NCI-H2107 treated with DMSO at 0.1 percent for 48 hours (cell line): ENCODE data around the gene RCC1.
"Not testable (repeated sequence)": the region's sequence is repeated elsewhere in the genome, so short reads cannot be mapped to it uniquely, and the experiment has no call there.

Experiments used
- DNase-seq: peaks from one replicate; lab custom pipeline; 2025; ENCODE audit not compliant: unreplicated experiment; lab: John Stamatoyannopoulos, UW

RCC1 gene, protein sequence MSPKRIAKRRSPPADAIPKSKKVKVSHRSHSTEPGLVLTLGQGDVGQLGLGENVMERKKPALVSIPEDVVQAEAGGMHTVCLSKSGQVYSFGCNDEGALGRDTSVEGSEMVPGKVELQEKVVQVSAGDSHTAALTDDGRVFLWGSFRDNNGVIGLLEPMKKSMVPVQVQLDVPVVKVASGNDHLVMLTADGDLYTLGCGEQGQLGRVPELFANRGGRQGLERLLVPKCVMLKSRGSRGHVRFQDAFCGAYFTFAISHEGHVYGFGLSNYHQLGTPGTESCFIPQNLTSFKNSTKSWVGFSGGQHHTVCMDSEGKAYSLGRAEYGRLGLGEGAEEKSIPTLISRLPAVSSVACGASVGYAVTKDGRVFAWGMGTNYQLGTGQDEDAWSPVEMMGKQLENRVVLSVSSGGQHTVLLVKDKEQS

DNA sequence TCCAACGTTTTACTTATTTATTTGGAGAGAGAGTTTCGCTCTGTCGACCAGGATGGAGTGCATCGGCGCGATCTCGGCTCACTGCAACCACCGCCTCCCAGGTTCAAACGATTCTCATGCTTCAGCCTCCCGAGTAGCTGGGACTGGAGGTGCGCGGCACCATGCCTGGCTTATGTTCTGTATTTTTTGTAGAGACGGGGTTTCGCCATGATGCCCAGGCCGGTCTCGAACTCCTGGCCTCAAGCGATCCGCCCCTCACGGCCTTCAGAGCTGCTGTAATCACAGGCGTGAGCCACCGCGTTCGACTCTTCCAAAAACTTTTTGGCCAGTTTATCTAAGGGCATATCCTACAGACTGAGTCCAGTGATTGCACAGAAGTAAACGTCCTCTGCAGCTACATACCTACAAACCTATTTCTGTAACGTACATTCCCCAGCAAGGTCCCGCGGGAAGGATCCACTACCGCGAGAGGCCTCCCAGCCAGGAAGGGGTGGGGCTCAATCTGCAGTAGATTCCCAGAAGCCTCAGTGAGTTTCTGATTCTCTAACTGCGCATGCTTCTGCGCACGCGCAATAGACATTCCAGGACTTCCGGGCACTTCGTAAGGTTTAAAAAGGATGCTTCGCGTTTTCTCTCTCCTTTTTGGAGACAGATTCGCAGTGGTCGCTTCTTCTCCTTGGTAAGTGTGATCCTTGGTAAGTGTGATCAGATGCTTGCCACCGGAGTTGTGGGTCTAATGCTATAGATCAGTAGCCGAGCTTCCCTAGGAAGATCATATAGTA is at the start of gene RCC1:
TSS of gene RCC1 (plus strand) at position 638 of the 782 bp plus-strand sequence. CDS start 23,824 bp downstream, outside the sequence.
- peak; percentile 99 for DNase-seq

DNA sequence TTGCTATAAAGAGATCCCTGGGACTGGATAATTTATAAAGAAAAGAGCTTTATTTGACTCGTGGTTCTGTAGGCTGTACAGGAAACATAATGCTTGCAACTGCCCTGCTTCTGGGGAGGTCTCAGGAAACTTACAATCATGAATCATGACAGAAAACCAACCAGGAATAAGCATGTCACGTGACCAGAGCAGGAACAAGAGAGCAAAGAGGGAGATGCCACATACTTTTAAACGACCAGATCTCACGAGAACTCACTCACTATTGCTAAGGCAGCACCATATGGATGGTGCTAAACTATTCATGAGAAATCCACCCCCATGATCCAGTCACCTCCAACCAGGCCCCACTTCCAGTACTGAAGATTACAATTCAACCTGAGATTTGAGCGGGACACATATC is 49.8 kb upstream of the RCC1 start:
- DNase-seq, result no peak

DNA sequence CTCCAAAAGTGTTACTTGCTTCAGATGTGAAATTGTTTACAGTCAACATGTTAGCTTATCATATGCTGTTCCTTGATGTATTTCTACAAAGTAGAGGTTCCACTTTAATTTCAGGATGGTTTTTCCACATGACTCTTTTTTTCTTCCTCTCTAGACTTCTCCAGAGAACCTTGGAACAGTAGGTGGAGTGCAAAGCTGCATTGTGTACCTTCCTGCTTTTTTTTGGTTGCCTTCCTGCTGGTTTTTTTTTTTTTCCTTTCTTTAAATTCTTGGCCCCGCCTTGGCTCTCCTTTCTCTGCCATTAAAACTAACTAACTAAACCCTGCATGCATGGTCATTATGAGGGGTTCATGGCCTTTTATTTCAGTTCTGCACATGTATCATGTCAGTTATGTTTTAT is 48.2 kb upstream of the RCC1 start:
- DNase-seq, result no peak

GRCh38 chr1:28458237-28459228 is 47.3 kb upstream of the RCC1 start:
- DNase-seq, result no peak

- DNase-seq, result no peak
These were observed 39.5 kb upstream of the RCC1 start for GRCh38 chr1:28466226-28466778.

GRCh38 chr1:28470146-28470545 is 35.7 kb upstream of the RCC1 start:
- DNase-seq, result no peak

GRCh38 chr1:28479497-28479896 is 26.3 kb upstream of the RCC1 start:
- DNase-seq, result not testable (repeated sequence)

DNA sequence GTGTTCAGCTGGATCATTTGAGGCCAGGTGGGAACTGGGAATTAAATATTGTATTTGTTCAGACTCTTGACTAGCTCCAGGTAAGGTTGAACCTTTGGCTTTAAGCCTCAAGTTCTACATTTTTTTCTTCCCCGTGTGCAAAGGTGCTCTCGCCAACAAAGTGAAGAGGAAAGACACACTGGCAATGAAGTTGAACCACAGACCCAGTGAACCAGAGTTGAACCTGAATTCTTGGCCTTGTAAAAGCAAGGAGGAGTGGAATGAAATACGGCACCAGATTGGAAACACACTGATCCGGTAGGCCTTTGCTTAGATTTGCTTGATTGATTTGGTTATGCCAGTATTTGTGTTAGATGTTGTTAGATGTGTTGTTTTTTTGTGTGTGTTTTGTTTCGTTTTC is 25.5 kb upstream of the RCC1 start:
- DNase-seq, result no peak

DNA sequence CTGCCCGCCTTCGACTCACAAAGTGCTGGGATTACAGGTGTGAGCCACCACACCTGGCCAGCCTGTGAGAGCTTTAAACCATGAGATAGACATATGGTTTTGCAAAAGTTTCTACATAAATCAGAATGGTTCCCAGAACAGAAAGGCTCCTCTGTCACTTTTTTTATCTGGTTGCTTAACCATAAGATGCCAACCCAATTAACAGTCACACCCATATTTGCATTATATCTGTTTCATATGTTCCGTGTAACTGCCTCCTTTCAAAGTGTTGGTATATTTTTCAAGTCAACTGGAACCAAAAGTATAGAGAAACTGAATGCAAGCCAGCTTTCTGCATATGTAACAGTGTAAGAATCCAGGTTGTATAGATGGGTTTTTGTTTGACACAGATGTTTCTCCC is 23.7 kb upstream of the RCC1 start:
- no peak for DNase-seq

- no peak for DNase-seq
These were observed 23.1 kb upstream of the RCC1 start for GRCh38 chr1:28482702-28483101.

- DNase-seq, result no peak
These were observed 11.1 kb upstream of the RCC1 start for GRCh38 chr1:28494737-28495136.

DNA sequence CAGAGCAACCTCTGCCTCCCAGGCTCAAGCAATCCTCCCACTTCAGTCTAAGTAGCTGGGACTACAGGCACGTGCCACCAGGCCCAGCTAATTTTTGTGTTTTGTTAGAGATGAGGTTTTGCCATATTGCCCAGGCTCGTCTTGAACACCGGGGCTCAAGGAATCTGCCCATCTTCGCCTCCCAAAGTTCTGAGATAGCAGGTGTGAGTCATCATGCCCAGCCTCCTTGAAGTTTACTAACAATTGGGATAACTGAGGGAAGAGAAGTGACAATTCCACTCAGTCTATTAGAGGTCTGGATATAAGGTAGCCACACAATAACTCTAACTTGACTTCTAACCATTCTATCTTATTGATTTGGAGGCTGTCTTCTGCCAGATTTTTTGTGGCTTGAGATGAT is 6.3 kb upstream of the RCC1 start:
- DNase-seq, result no peak

DNA sequence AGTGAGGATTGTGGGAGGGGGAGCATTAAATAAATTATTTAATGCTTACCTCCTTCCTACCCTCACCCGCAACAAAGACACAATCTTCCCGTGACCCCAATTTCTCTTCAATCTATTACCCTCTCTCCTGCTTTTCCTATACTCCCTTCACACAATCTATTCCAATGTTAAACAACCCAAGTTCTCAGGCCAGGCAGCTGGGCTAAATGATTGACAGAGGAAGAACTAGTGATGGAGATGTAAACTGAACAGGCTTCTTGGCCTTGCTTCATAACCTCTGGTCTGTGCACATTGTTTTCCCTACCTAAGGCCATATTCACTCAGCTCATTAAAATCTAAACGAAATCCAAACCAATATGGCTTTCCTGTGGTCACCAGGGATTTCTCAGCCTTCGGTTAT is 3.9 kb upstream of the RCC1 start:
- no peak for DNase-seq

DNA sequence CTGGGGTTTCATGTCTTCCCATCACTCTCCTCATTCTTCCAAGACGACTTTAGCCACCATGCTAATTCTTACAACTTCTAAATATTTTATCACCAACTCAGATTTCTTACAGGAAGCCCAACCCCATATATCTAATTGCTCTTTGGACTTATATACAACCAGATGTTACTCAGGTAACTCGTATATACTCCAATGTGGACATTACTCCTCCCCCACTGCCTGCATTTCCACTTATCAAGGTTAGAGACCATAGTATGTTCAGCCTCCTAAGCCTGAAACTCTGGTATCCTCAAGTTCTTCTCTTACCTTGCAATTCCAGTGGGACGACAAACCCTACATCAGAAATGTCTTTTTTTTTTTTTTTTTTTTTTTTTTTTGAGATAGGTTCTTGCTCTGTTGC is 2.7 kb upstream of the RCC1 start:
- no peak for DNase-seq

DNA sequence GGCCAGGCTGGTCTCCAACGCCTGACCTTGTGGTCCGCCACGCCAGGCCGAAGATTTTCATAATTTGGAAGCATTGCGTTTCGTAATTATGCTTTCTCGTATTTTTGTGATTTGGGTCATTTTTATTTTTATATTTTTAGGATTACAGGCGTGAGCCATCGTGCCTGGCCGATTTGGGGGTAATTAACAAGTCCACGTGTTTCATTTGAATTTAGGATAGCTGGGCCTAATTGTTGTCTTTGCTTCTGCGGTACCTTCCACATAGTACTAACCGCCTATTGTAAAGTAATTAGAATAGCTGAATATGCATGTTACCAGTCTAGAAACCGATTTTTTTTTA is 1.0 kb downstream of the RCC1 start:
- no peak for DNase-seq

- DNase-seq, result no peak
These were observed 1.4 kb downstream of the RCC1 start for GRCh38 chr1:28507247-28507645.

DNA sequence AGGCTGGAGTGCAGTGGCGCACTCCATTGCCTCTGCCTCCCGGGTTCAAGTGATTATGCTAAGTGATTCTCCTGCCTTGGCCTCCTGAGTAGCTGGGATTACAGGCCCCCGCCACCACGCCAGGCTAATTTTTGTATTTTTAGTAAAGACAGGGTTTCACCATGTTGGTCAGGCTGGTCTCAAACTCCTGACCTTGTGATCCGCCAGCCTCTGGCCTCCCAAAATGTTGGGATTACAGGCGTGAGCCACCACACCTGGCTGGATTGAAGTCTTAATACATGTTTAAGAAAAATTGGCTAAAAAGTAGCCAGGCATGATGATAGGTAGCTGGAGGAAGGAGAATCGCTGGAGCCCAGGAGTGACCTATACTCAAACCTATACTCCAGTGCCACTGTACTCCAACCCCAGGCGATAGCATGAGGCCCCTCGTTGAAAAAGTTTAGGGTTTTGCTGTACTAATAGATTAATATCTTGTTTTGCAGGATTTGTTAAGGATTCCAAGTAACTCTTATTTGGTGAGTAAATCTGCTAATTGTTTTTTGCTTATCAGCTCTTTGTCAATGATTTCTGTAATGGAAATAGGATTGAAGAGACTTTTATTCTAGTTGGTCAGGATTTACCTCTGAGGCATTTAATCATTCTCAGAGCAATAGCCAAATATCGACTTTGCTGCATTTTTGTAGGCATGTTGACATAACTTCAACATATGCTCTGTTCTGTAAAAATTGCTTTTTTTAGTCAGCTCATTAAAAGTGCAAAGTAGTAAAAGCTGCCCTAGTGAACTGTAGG is 2.0 kb downstream of the RCC1 start:
- DNase-seq, result no peak

DNA sequence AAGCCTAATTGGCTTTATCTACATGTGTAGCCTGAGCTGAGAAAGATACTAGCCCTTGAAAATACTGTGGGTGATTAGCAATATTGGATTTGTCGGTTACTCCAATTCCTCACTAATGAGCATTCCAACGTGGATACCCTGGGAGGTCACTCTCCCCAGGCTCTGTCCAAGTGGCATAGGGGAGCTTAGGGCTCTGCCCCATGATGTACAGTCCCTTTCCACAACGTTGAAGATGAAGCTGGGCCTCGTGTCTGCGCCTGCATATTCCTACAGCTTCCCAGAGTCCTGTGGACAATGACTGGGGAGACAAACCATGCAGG is 2.6 kb downstream of the RCC1 start:
- DNase-seq, result no peak

- no peak for DNase-seq
These were observed 3.9 kb downstream of the RCC1 start for GRCh38 chr1:28509705-28510272.
